ENCODE measurements around the gene EXOC3.
A peak's percentile ranks its signal among the peaks of the same experiment; 100 is the strongest.

Gene EXOC3

GRCh38 chr5:426392-426976 lies 16.5 kb upstream of the EXOC3 start:
- peak; percentile 4 for DNase-seq (ENCODE audit: low spot score)

- peak; percentile 34 for DNase-seq (ENCODE audit: low spot score)
Measured at GRCh38 chr5:427415-428087, 15.4 kb upstream of the EXOC3 start.

GRCh38 chr5:428219-428618 lies 14.8 kb upstream of the EXOC3 start:
- DNase-seq (ENCODE audit: low spot score): peak; percentile 29

GRCh38 chr5:428754-429452 lies 14.1 kb upstream of the EXOC3 start:
- peak; percentile 38 for DNase-seq (ENCODE audit: low spot score)

GRCh38 chr5:429453-430188 lies 13.4 kb upstream of the EXOC3 start:
- peak; percentile 36 for DNase-seq (ENCODE audit: low spot score)

- DNase-seq (ENCODE audit: low spot score): peak; percentile 46
Measured at GRCh38 chr5:430214-430925, 12.6 kb upstream of the EXOC3 start.

GRCh38 chr5:431001-431710 lies 11.8 kb upstream of the EXOC3 start:
- peak; percentile 81 for DNase-seq (ENCODE audit: low spot score)

- no peak for DNase-seq (ENCODE audit: low spot score)
Measured at GRCh38 chr5:431711-432050, 11.3 kb upstream of the EXOC3 start.

- DNase-seq (ENCODE audit: low spot score): no peak
Measured at GRCh38 chr5:432201-432927, 10.6 kb upstream of the EXOC3 start.

- DNase-seq (ENCODE audit: low spot score): no peak
Measured at GRCh38 chr5:432928-433791, 9.8 kb upstream of the EXOC3 start.

GRCh38 chr5:433836-434235 lies 9.1 kb upstream of the EXOC3 start:
- no peak for DNase-seq (ENCODE audit: low spot score)

GRCh38 chr5:434443-435146 lies 8.4 kb upstream of the EXOC3 start:
- no peak for DNase-seq (ENCODE audit: low spot score)

- DNase-seq (ENCODE audit: low spot score): no peak
Measured at GRCh38 chr5:435156-435790, 7.7 kb upstream of the EXOC3 start.

GRCh38 chr5:435961-436640 lies 6.9 kb upstream of the EXOC3 start:
- no peak for DNase-seq (ENCODE audit: low spot score)

- DNase-seq (ENCODE audit: low spot score): no peak
Measured at GRCh38 chr5:436641-436975, 6.4 kb upstream of the EXOC3 start.

- DNase-seq (ENCODE audit: low spot score): no peak
Measured at GRCh38 chr5:437281-437771, 5.7 kb upstream of the EXOC3 start.

- no peak for DNase-seq (ENCODE audit: low spot score)
Measured at GRCh38 chr5:438481-438981, 4.4 kb upstream of the EXOC3 start.

GRCh38 chr5:439181-439580 lies 3.8 kb upstream of the EXOC3 start:
- no peak for DNase-seq (ENCODE audit: low spot score)

All from ecto neural progenitor cell (in vitro differentiated cells).